ENCODE data around the gene TMPRSS9. TPM values are rescaled to one million over a fixed set of nuclear protein-coding genes. Genes with fewer than 3 reads are reported as not detected.

The TMPRSS9 gene
- total and polyA plus RNA-seq, 2 experiments from 2014 or later: not detected

GRCh38 chr19:2330632-2331284 lies 29.3 kb upstream of the TMPRSS9 start:
- H3K9me3 ChIP-seq (ENCODE audit: low read depth): no peaks in the 10 kb centered on the region
- H3K4me3 ChIP-seq: no peak overlapping the region
- TF ChIP-seq CTCF (IDR thresholded peaks at IDR 0.05; ENCODE audit: low read depth, low read length): no peak
- H3K27ac ChIP-seq: no peak overlapping the region
- peaks cover 12% of the 10 kb centered on the region for H3K4me1 ChIP-seq (ENCODE audit: low read depth)
- H3K27me3 ChIP-seq: no peaks in the 10 kb centered on the region
- no peak for DNase-seq (ENCODE audit: low read depth in 1 of 2, low spot score in 1 of 2)
- peaks cover 2% of the 10 kb centered on the region for H3K36me3 ChIP-seq

GRCh38 chr19:2331601-2332246 lies 28.3 kb upstream of the TMPRSS9 start:
- no peaks in the 10 kb centered on the region for H3K36me3 ChIP-seq
- H3K4me1 ChIP-seq (ENCODE audit: low read depth): peaks cover 12% of the 10 kb centered on the region
- no peak for TF ChIP-seq CTCF (IDR thresholded peaks at IDR 0.05; ENCODE audit: low read depth, low read length)
- H3K27ac ChIP-seq: no peak overlapping the region
- no peak overlapping the region for H3K4me3 ChIP-seq
- no peaks in the 10 kb centered on the region for H3K27me3 ChIP-seq
- no peaks in the 10 kb centered on the region for H3K9me3 ChIP-seq (ENCODE audit: low read depth)
- DNase-seq (ENCODE audit: low read depth in 1 of 2, low spot score in 1 of 2): no peak

- Histone ChIP-seq H3K9me3 (ENCODE audit: low read depth) (no peaks in the 10 kb centered on the region), H3K27me3 (no peaks in the 10 kb centered on the region), H3K4me1 (ENCODE audit: low read depth) (peaks cover 11% of the 10 kb centered on the region), H3K27ac (no peak overlapping the region), H3K4me3 (no peak overlapping the region), H3K36me3 (no peaks in the 10 kb centered on the region)
- DNase-seq (ENCODE audit: low read depth in 1 of 2, low spot score in 1 of 2): no peak
- no peak for TF ChIP-seq CTCF (IDR thresholded peaks at IDR 0.05; ENCODE audit: low read depth, low read length)
Measured at GRCh38 chr19:2332341-2333026, 27.6 kb upstream of the TMPRSS9 start.

- no peak overlapping the region for H3K4me3 ChIP-seq
- no peaks in the 10 kb centered on the region for H3K36me3 ChIP-seq
- H3K4me1 ChIP-seq (ENCODE audit: low read depth): peaks cover 8% of the 10 kb centered on the region
- H3K27ac ChIP-seq: peak overlapping the region; percentile 13
- H3K27me3 ChIP-seq: no peaks in the 10 kb centered on the region
- DNase-seq (ENCODE audit: low read depth in 1 of 2, low spot score in 1 of 2): no peak
- TF ChIP-seq CTCF (IDR thresholded peaks at IDR 0.05; ENCODE audit: low read depth, low read length): no peak
- no peaks in the 10 kb centered on the region for H3K9me3 ChIP-seq (ENCODE audit: low read depth)
Measured at GRCh38 chr19:2333027-2333806, 26.8 kb upstream of the TMPRSS9 start.

- Histone ChIP-seq H3K27me3 (no peaks in the 10 kb centered on the region), H3K4me3 (no peak overlapping the region), H3K4me1 (ENCODE audit: low read depth) (peaks cover 8% of the 10 kb centered on the region), H3K27ac (peak overlapping the region; percentile 13), H3K36me3 (no peaks in the 10 kb centered on the region), H3K9me3 (ENCODE audit: low read depth) (no peaks in the 10 kb centered on the region)
- no peak for DNase-seq (ENCODE audit: low read depth in 1 of 2, low spot score in 1 of 2)
- no peak for TF ChIP-seq CTCF (IDR thresholded peaks at IDR 0.05; ENCODE audit: low read depth, low read length)
Measured at GRCh38 chr19:2333807-2334211, 26.3 kb upstream of the TMPRSS9 start.

Data from cardiac muscle cell (in vitro differentiated cells and primary cell).